Thoracic aorta (tissue), 2 donors: ENCODE results near the gene RUNX1. TPM values are rescaled to one million over a fixed set of nuclear protein-coding genes. Genes with fewer than 3 reads are reported as not detected.

ENCODE experiments used
- ATAC-seq: fragments of 150-250 bp; one replicate; pipeline ENCODE4 v1.8.0; 2017; ENCODE audit warnings: low read depth; ENCODE audit not compliant: insufficient number of reproducible peaks, low FRiP score
- DNase-seq: peaks from one replicate; pipeline ENCODE4 v3.0.0-alpha.2; 2020; ENCODE audit warnings: low spot score
- H3K27ac ChIP-seq, 2 donors: fragments of 200-600 bp; sonication (generic); 1 replicate in 1 of 2; 2 replicates in 1 of 2; pipeline ENCODE4 v1.5.1; 2016; ENCODE audit warnings: mild to moderate bottlenecking in 2 of 2, moderate library complexity in 2 of 2
- H3K27me3 ChIP-seq: fragments of 200-600 bp; sonication (generic); replicated peaks from 2 replicates; pipeline ENCODE4 v1.6.0; 2016; ENCODE audit warnings: mild to moderate bottlenecking; ENCODE audit not compliant: insufficient read depth
- H3K36me3 ChIP-seq: fragments of 200-600 bp; sonication (generic); one replicate; pipeline ENCODE4 v1.5.1; 2016
- H3K4me1 ChIP-seq, 2 donors: fragments of 200-600 bp; sonication (generic); 1 replicate in 1 of 2; 2 replicates in 1 of 2; pipeline versions ENCODE4 v1.5.1 to v1.6.0; 2016; ENCODE audit warnings: low read depth in 2 of 2, mild to moderate bottlenecking in 1 of 2; ENCODE audit not compliant: control insufficient read depth in 1 of 2
- H3K4me3 ChIP-seq: fragments of 200-600 bp; sonication (generic); 2 replicates; pipeline ENCODE4 v1.5.1; 2016; ENCODE audit warnings: mild to moderate bottlenecking
- H3K9me3 ChIP-seq: fragments of 200-600 bp; sonication (generic); 2 replicates; pipeline ENCODE4 v1.5.1; 2016
- total RNA-seq, 2 donors: library from RNA; depleted of rRNA; stranded (reverse); fragments of >200 nt; gene quantifications; one replicate each; pipeline versions ENCODE4 v1.1.0 to v1.2.3, GENCODE V29; 2016
- TF ChIP-seq, protein P1 (sequence below): fragments of 200-600 bp; sonication (generic); IDR thresholded peaks from one replicate; pipeline ENCODE4 v1.5.1; 2019; ENCODE audit warnings: antibody characterized with exemption

The RUNX1 gene
- total RNA-seq, 2 donors from 2014 or later: 47.4 to 64.7 TPM

DNA sequence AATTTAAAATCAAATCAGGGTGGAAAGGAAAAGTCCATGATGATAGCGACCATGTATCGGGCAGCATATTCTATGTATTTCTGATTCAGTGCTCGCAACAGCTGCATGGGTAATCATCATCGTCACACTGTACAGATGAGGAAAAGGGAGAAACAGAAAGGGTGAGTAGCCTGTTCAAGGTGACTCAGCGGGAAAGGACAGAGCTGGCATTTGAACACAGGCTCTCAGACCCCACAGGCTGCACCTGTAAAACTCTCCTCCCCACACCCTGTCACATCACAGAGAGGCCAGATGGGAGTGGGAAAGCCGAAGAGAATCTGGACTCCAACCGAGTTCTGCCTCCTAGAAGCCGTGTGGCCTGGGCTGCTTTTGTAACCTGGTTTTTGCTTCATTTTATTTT lies 14.0 kb downstream of the RUNX1 start:
- Histone ChIP-seq H3K27ac (no peak overlapping the region), H3K9me3 (no peaks in the 10 kb centered on the region), H3K4me3 (no peak overlapping the region), H3K36me3 (no peaks in the 10 kb centered on the region), H3K27me3 (no peaks in the 10 kb centered on the region), H3K4me1 (no peaks in the 10 kb centered on the region)
- no peak for ATAC-seq
- TF ChIP-seq, protein P1, sequence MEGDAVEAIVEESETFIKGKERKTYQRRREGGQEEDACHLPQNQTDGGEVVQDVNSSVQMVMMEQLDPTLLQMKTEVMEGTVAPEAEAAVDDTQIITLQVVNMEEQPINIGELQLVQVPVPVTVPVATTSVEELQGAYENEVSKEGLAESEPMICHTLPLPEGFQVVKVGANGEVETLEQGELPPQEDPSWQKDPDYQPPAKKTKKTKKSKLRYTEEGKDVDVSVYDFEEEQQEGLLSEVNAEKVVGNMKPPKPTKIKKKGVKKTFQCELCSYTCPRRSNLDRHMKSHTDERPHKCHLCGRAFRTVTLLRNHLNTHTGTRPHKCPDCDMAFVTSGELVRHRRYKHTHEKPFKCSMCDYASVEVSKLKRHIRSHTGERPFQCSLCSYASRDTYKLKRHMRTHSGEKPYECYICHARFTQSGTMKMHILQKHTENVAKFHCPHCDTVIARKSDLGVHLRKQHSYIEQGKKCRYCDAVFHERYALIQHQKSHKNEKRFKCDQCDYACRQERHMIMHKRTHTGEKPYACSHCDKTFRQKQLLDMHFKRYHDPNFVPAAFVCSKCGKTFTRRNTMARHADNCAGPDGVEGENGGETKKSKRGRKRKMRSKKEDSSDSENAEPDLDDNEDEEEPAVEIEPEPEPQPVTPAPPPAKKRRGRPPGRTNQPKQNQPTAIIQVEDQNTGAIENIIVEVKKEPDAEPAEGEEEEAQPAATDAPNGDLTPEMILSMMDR: no peak
- no peak for DNase-seq

DNA sequence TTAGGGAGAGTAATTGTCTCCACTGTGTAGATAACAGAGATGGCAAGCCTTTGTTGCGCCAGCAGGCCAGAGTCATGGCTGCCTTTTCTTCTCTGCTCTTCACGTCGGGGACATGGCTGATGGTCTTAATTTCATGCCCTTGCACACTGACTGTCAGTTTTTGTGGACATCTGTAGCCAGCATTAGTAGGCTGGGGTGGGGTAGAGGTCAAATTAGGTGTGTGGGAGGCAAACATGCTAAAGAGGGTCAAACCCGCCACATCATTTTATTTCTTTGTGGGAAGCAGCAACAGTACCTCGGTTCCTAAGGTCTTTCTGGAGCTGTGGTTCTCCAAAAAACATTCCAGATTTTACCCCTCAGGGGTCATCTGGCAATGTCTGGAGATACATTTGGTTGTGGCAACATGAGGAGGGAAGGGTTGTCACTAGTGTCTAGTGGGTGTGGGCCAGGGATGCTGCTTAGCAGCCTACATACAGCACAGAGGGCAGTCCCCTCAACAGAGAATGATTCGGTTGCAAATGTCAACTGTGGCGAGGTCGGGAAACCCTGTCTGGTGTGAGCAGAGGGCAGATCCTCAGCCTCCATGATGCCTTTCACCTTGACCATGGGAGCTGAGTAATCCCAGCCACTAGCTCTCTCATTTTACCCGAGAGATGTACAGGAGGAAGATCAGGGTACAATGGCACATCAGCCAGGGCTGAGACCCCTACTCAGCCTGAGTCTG lies 14.7 kb downstream of the RUNX1 start:
- Histone ChIP-seq H3K4me3 (no peak overlapping the region), H3K36me3 (no peaks in the 10 kb centered on the region), H3K9me3 (no peaks in the 10 kb centered on the region), H3K27ac (no peak overlapping the region), H3K27me3 (no peaks in the 10 kb centered on the region), H3K4me1 (no peaks in the 10 kb centered on the region)
- TF ChIP-seq, protein P1: no peak
- no peak for DNase-seq
- no peak for ATAC-seq

DNA sequence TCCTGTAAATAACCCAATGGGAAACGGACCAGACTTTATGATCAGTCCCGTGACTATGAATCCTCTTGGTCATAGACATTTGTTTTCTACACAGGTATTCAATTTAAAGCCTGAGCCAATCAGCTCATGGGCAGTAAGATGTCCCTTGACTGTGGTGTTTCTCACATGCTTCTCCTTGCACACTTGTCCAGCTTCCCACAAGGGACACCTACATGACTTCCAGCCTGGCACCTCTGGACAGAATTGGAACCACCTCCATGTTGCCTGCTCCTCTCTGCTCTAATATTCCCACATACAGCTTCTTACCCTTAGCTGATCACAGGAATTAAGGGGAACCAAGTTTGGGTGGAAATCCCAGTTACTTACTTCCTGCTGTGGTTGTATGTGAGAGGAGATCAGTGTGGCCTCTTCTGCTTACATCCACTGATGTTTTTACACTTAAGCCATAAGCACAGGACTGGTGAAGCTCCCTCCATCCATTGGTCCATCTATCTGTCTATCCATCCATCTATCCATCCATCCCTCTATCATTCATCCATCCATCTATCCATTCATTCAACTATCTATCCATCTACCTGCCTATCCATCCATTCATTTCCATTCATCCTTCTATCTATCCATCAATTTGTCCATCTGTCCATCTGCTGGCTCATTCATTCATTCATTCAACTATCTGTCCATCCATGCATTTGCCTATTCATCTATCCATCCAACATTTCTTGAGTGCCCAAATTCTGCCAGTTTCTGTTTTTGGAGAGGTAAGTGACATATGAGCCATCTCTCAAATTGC lies 16.4 kb downstream of the RUNX1 start:
- Histone ChIP-seq H3K27ac (no peak overlapping the region), H3K4me1 (no peaks in the 10 kb centered on the region), H3K4me3 (no peak overlapping the region), H3K36me3 (no peaks in the 10 kb centered on the region), H3K9me3 (no peaks in the 10 kb centered on the region), H3K27me3 (no peaks in the 10 kb centered on the region)
- no peak for ATAC-seq
- TF ChIP-seq, protein P1: no peak
- DNase-seq: no peak

DNA sequence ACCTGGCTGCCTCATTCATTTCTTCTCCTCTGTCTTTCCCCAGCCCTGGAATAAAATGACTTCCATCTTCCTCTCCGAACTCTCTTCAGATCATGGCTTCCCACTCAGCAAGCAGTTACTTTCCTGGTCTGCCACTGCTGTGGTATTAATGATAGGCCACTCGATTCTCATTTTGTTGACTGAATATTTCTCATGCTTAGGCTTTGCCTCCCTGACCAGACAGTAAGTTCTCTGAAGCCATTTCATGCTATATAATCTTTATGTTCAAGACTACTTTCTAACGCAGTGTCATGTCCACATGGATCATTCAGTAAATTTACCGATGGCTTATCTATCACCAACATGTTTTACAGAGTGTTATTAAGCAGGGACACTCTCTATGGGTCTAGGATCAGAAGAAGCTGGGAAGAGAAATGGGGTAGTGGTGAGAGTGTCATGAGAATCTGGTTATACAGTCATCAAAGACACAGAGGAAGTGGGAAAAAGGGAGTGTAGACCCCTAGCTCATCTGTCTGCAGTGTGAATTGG lies 20.6 kb downstream of the RUNX1 start:
- H3K27ac ChIP-seq: no peak overlapping the region
- no peak for ATAC-seq
- no peak for DNase-seq
- H3K4me3 ChIP-seq: no peak overlapping the region
- H3K36me3 ChIP-seq: no peaks in the 10 kb centered on the region
- no peaks in the 10 kb centered on the region for H3K27me3 ChIP-seq
- no peaks in the 10 kb centered on the region for H3K9me3 ChIP-seq
- TF ChIP-seq, protein P1: no peak
- no peaks in the 10 kb centered on the region for H3K4me1 ChIP-seq
